ENCODE measurements around the gene PPP1R3G. TPM values are rescaled to one million over a fixed set of nuclear protein-coding genes. Genes with fewer than 3 reads are reported as not detected.

PPP1R3G gene
- polyA plus RNA-seq, 1 donor (not counting 4 experiments of a cell fraction or from before 2014, with no cell fraction given): 0.01 TPM

DNA sequence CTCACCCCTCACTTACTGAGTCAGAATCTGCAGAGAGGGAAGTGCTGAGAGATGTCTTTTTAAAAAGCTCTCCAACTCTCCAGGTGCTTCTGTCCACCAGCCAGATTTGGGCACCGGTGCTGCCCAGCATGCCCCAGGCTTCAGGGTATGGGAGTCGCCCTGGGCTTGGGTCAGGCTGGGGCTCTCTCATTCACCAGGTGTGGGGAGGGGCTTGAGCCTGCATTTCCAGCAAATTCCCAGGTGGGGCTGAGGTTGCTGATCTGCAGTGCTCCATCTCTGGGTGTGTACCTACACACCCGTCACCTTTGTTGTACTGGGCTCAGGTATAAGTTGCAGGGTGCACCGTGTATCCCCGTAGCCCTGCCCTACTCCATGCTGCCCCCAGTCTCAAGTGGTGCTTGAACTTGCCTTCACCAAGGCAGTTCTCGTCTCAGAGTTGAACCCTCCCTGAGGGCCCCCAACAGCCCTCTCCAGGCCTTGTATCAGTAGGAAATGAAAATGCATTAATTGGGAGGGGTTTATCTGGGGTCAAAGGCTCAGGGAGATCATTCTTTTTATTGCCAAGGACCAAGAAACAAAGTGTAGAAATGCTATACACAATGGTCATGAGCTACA, 23.5 kb downstream of the PPP1R3G start:
- TF ChIP-seq EZH2 (IDR thresholded peaks at IDR 0.05; ENCODE audit: low read length): no peak
- no peak for DNase-seq (ENCODE audit: low read depth, low spot score)
- Histone ChIP-seq H3K4me2 (ENCODE audit: control insufficient read depth, extremely low read depth, insufficient read depth, low read depth, low read length) (no peak overlapping the region), H4K20me1 (ENCODE audit: control insufficient read depth, extremely low read depth, insufficient read depth, low read length) (peaks cover 2% of the 10 kb centered on the region), H3K9ac (ENCODE audit: control insufficient read depth, extremely low read depth, insufficient read depth, low read length) (no peak overlapping the region), H2AFZ (ENCODE audit: control insufficient read depth, low read length) (no peak overlapping the region), H3K27ac (ENCODE audit: control insufficient read depth, insufficient read depth, low read length) (no peak overlapping the region), H3K4me1 (ENCODE audit: control insufficient read depth, extremely low read depth, insufficient read depth, low read length) (peaks cover 14% of the 10 kb centered on the region), H3K4me3 (ENCODE audit: control insufficient read depth in 2 of 3, extremely low read depth in 1 of 3, insufficient read depth in 2 of 3, low read depth in 1 of 3, low read length in 3 of 3) (no peak overlapping the region), H3K27me3 (ENCODE audit: control insufficient read depth, extremely low read depth, insufficient read depth, low read length) (no peaks in the 10 kb centered on the region), H3K79me2 (ENCODE audit: control insufficient read depth, insufficient read depth, low read length) (no peaks in the 10 kb centered on the region), H3K36me3 (ENCODE audit: control insufficient read depth in 2 of 2, extremely low read depth in 1 of 2, insufficient read depth in 2 of 2, low read length in 2 of 2) (no peaks in the 10 kb centered on the region), H3K9me3 (ENCODE audit: control insufficient read depth, low read depth, low read length) (no peaks in the 10 kb centered on the region), H3K9me1 (ENCODE audit: control insufficient read depth, extremely low read depth, insufficient read depth, low read length) (peaks cover 4% of the 10 kb centered on the region)
- FAIRE-seq: no peak
- dilution Hi-C loops (cut with MboI; ENCODE audit: extremely low pct_ligation_motif_present, low sequenced_read_pairs): no loop called here

DNA sequence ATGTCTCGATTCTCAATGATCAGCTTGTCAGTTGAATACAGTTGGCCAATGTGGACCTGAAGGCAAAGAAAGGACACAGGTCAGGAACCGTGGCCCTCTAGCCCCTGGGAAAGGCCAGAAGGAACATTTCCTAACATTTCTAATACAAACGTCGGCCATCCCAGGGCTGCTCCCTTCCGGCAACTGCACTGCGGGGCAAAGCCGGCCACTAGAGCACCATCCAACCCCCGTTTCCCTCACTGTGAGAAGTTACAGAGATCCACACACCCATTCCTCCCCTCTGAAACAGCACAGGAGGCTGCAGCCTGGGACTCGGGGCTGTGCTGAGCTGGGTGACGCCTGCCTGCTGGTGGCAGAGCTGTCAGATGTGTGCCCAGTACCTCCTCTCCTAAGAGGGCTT, 24.3 kb downstream of the PPP1R3G start:
- H3K27me3 ChIP-seq (ENCODE audit: control insufficient read depth, extremely low read depth, insufficient read depth, low read length): no peaks in the 10 kb centered on the region
- FAIRE-seq (no peak), DNase-seq (ENCODE audit: low read depth, low spot score) (no peak)
- H2AFZ ChIP-seq (ENCODE audit: control insufficient read depth, low read length): no peak overlapping the region
- no peaks in the 10 kb centered on the region for H3K36me3 ChIP-seq (ENCODE audit: control insufficient read depth in 2 of 2, extremely low read depth in 1 of 2, insufficient read depth in 2 of 2, low read length in 2 of 2)
- H3K9ac ChIP-seq (ENCODE audit: control insufficient read depth, extremely low read depth, insufficient read depth, low read length): no peak overlapping the region
- H3K27ac ChIP-seq (ENCODE audit: control insufficient read depth, insufficient read depth, low read length): no peak overlapping the region
- dilution Hi-C loops (cut with MboI; ENCODE audit: extremely low pct_ligation_motif_present, low sequenced_read_pairs): no loop called here
- no peaks in the 10 kb centered on the region for H3K79me2 ChIP-seq (ENCODE audit: control insufficient read depth, insufficient read depth, low read length)
- no peak overlapping the region for H3K4me3 ChIP-seq (ENCODE audit: control insufficient read depth in 2 of 3, extremely low read depth in 1 of 3, insufficient read depth in 2 of 3, low read depth in 1 of 3, low read length in 3 of 3)
- peaks cover 2% of the 10 kb centered on the region for H4K20me1 ChIP-seq (ENCODE audit: control insufficient read depth, extremely low read depth, insufficient read depth, low read length)
- H3K4me1 ChIP-seq (ENCODE audit: control insufficient read depth, extremely low read depth, insufficient read depth, low read length): peaks cover 14% of the 10 kb centered on the region
- TF ChIP-seq EZH2 (IDR thresholded peaks at IDR 0.05; ENCODE audit: low read length): no peak
- H3K4me2 ChIP-seq (ENCODE audit: control insufficient read depth, extremely low read depth, insufficient read depth, low read depth, low read length): no peak overlapping the region
- H3K9me1 ChIP-seq (ENCODE audit: control insufficient read depth, extremely low read depth, insufficient read depth, low read length): peaks cover 4% of the 10 kb centered on the region
- no peaks in the 10 kb centered on the region for H3K9me3 ChIP-seq (ENCODE audit: control insufficient read depth, low read depth, low read length)

DNA sequence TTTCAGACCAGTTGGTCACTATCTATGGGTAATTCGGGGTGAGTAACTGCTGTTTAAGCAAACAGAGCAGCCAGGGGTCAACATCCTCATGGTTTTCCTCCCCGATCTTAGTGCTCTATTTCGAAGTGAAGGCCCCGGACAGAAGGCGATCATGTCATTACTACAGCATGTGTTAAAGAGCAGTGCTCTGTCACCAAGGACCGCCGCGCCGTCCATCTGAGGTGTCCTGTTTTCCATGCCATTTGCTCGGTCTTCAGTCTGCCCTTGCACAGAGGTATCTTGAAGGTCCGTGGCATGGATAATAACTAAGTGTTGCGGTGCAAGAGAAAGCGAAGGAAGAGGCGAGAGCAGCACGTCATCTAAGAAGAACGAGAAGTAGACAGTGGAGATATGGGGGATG, 25.1 kb downstream of the PPP1R3G start:
- FAIRE-seq (no peak), DNase-seq (ENCODE audit: low read depth, low spot score) (no peak)
- no peak overlapping the region for H3K9ac ChIP-seq (ENCODE audit: control insufficient read depth, extremely low read depth, insufficient read depth, low read length)
- H3K9me3 ChIP-seq (ENCODE audit: control insufficient read depth, low read depth, low read length): no peaks in the 10 kb centered on the region
- no peak overlapping the region for H3K27ac ChIP-seq (ENCODE audit: control insufficient read depth, insufficient read depth, low read length)
- H3K4me3 ChIP-seq (ENCODE audit: control insufficient read depth in 2 of 3, extremely low read depth in 1 of 3, insufficient read depth in 2 of 3, low read depth in 1 of 3, low read length in 3 of 3): no peak overlapping the region
- no peak for TF ChIP-seq EZH2 (IDR thresholded peaks at IDR 0.05; ENCODE audit: low read length)
- TF ChIP-seq, protein P1, sequence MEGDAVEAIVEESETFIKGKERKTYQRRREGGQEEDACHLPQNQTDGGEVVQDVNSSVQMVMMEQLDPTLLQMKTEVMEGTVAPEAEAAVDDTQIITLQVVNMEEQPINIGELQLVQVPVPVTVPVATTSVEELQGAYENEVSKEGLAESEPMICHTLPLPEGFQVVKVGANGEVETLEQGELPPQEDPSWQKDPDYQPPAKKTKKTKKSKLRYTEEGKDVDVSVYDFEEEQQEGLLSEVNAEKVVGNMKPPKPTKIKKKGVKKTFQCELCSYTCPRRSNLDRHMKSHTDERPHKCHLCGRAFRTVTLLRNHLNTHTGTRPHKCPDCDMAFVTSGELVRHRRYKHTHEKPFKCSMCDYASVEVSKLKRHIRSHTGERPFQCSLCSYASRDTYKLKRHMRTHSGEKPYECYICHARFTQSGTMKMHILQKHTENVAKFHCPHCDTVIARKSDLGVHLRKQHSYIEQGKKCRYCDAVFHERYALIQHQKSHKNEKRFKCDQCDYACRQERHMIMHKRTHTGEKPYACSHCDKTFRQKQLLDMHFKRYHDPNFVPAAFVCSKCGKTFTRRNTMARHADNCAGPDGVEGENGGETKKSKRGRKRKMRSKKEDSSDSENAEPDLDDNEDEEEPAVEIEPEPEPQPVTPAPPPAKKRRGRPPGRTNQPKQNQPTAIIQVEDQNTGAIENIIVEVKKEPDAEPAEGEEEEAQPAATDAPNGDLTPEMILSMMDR (optimal IDR thresholded peaks at IDR 0.05 in 1 of 3, IDR thresholded peaks at IDR 0.05 in 1 of 3, conservative IDR thresholded peaks at IDR 0.05 in 1 of 3; ENCODE audit: extremely low read depth in 1 of 3, insufficient read depth in 2 of 3, low read length in 3 of 3): no peak
- peaks cover 14% of the 10 kb centered on the region for H3K4me1 ChIP-seq (ENCODE audit: control insufficient read depth, extremely low read depth, insufficient read depth, low read length)
- peaks cover 4% of the 10 kb centered on the region for H3K9me1 ChIP-seq (ENCODE audit: control insufficient read depth, extremely low read depth, insufficient read depth, low read length)
- peaks cover 2% of the 10 kb centered on the region for H4K20me1 ChIP-seq (ENCODE audit: control insufficient read depth, extremely low read depth, insufficient read depth, low read length)
- H3K4me2 ChIP-seq (ENCODE audit: control insufficient read depth, extremely low read depth, insufficient read depth, low read depth, low read length): no peak overlapping the region
- H3K79me2 ChIP-seq (ENCODE audit: control insufficient read depth, insufficient read depth, low read length): no peaks in the 10 kb centered on the region
- no peaks in the 10 kb centered on the region for H3K36me3 ChIP-seq (ENCODE audit: control insufficient read depth in 2 of 2, extremely low read depth in 1 of 2, insufficient read depth in 2 of 2, low read length in 2 of 2)
- dilution Hi-C loops (cut with MboI; ENCODE audit: extremely low pct_ligation_motif_present, low sequenced_read_pairs): no loop called here
- H3K27me3 ChIP-seq (ENCODE audit: control insufficient read depth, extremely low read depth, insufficient read depth, low read length): no peaks in the 10 kb centered on the region
- no peak overlapping the region for H2AFZ ChIP-seq (ENCODE audit: control insufficient read depth, low read length)

All from keratinocyte (primary cell).